Progenitor cell of endocrine pancreas (in vitro differentiated cells): ENCODE data around the gene NR2F1-AS1. TPM values are rescaled to one million over a fixed set of nuclear protein-coding genes. Genes with fewer than 3 reads are reported as not detected.
A peak's percentile ranks its signal among the peaks of the same experiment; 100 is the strongest.

Source experiments
- DNase-seq: peaks from one replicate; pipeline ENCODE4 v3.0.0; 2021; ENCODE audit warnings: low spot score; ENCODE audit not compliant: unreplicated experiment
- H3K27ac Mint-ChIP-seq: 2 replicates; pipeline ENCODE4 v1.8.0; 2021; ENCODE audit warnings: mild to moderate bottlenecking, moderate library complexity, mixed read lengths
- H3K27me3 Mint-ChIP-seq: 2 replicates; pipeline ENCODE4 v1.8.0; 2021; ENCODE audit warnings: mixed read lengths
- H3K36me3 Mint-ChIP-seq: 2 replicates; pipeline ENCODE4 v1.8.0; 2022; ENCODE audit warnings: mixed read lengths; ENCODE audit not compliant: insufficient read depth
- H3K4me1 Mint-ChIP-seq: 2 replicates; pipeline ENCODE4 v1.8.0; 2021; ENCODE audit warnings: low read depth, mixed read lengths
- H3K4me3 Mint-ChIP-seq: 2 replicates; pipeline ENCODE4 v1.8.0; 2021; ENCODE audit warnings: low read depth, mild to moderate bottlenecking, moderate library complexity, mixed read lengths
- H3K9me3 Mint-ChIP-seq: 2 replicates; pipeline ENCODE4 v1.8.0; 2021; ENCODE audit warnings: low read depth, mixed read lengths
- CTCF ChIP-seq: fragments of 200-600 bp; sonication (generic); IDR thresholded peaks from one replicate; pipeline ENCODE4 v1.5.0; 2021; ENCODE audit warnings: antibody characterized with exemption, mild to moderate bottlenecking; ENCODE audit not compliant: unreplicated experiment
- total RNA-seq: library from RNA; stranded (reverse); gene quantifications from 2 replicates; pipeline ENCODE4 v1.2.1, GENCODE V29; 2021

NR2F1-AS1 gene
- total RNA-seq, 1 donor from 2014 or later: 6.3 TPM

- Mint-ChIP-seq H3K9me3 (no peaks in the 10 kb centered on the region), H3K4me3 (no peak overlapping the region), H3K4me1 (peaks cover 8% of the 10 kb centered on the region), H3K36me3 (peaks cover 36% of the 10 kb centered on the region), H3K27ac (no peak overlapping the region), H3K27me3 (peaks cover 94% of the 10 kb centered on the region)
- DNase-seq: no peak
- TF ChIP-seq CTCF: no peak
Observed at GRCh38 chr5:93592883-93593282, 11.9 kb upstream of the NR2F1-AS1 start.

GRCh38 chr5:93591323-93591945 lies 10.4 kb upstream of the NR2F1-AS1 start:
- Mint-ChIP-seq H3K9me3 (no peaks in the 10 kb centered on the region), H3K27ac (no peak overlapping the region), H3K4me1 (peaks cover 14% of the 10 kb centered on the region), H3K4me3 (no peak overlapping the region), H3K36me3 (peaks cover 44% of the 10 kb centered on the region), H3K27me3 (peaks cover 92% of the 10 kb centered on the region)
- no peak for TF ChIP-seq CTCF
- DNase-seq: no peak

GRCh38 chr5:93590493-93590892 lies 9.5 kb upstream of the NR2F1-AS1 start:
- peaks cover 41% of the 10 kb centered on the region for H3K36me3 Mint-ChIP-seq
- H3K27ac Mint-ChIP-seq: no peak overlapping the region
- H3K4me3 Mint-ChIP-seq: no peak overlapping the region

GRCh38 chr5:93589829-93590215 lies 8.8 kb upstream of the NR2F1-AS1 start:
- Mint-ChIP-seq H3K36me3 (peaks cover 39% of the 10 kb centered on the region), H3K27ac (no peak overlapping the region)

More at GRCh38 chr5:93590493-93590892, 9.5 kb upstream of the NR2F1-AS1 start:
- Mint-ChIP-seq H3K9me3 (no peaks in the 10 kb centered on the region), H3K27me3 (peaks cover 90% of the 10 kb centered on the region), H3K4me1 (peaks cover 20% of the 10 kb centered on the region)
- no peak for DNase-seq
- TF ChIP-seq CTCF: no peak

GRCh38 chr5:93589152-93589828 lies 8.3 kb upstream of the NR2F1-AS1 start:
- DNase-seq: no peak
- peaks cover 37% of the 10 kb centered on the region for H3K36me3 Mint-ChIP-seq
- H3K27ac Mint-ChIP-seq: no peak overlapping the region
- peaks cover 20% of the 10 kb centered on the region for H3K4me1 Mint-ChIP-seq
- H3K4me3 Mint-ChIP-seq: peak overlapping the region; percentile 74
- H3K27me3 Mint-ChIP-seq: peaks cover 78% of the 10 kb centered on the region
- no peaks in the 10 kb centered on the region for H3K9me3 Mint-ChIP-seq
- no peak for TF ChIP-seq CTCF

More at GRCh38 chr5:93589829-93590215, 8.8 kb upstream of the NR2F1-AS1 start:
- Mint-ChIP-seq H3K27me3 (peaks cover 83% of the 10 kb centered on the region), H3K4me1 (peaks cover 20% of the 10 kb centered on the region), H3K9me3 (no peaks in the 10 kb centered on the region), H3K4me3 (no peak overlapping the region)
- DNase-seq: no peak
- TF ChIP-seq CTCF: no peak
